LHCN-M2 (cell line): ENCODE measurements around the gene EXOC1. TPM values are rescaled to one million over a fixed set of nuclear protein-coding genes. Genes with fewer than 3 reads are reported as not detected.

Experiments
- DNase-seq: peaks from one replicate; pipeline ENCODE4 v3.0.0-alpha.2; 2012; ENCODE audit warnings: low read depth
- total RNA-seq: library from RNA; depleted of rRNA; stranded (reverse); fragments of >200 nt; gene quantifications from 2 replicates; pipeline ENCODE4 v1.2.3, GENCODE V29; 2014; rRNA removed

Gene EXOC1
- total RNA-seq, 1 experiment from 2014 or later: 51.2 TPM

GRCh38 chr4:55949482-55949802 lies 96.0 kb downstream of the EXOC1 start:
- DNase-seq: no peak

- DNase-seq: no peak
Measured at GRCh38 chr4:55951191-55951922, 97.9 kb downstream of the EXOC1 start.

Other genes with a start within 250 kb of the EXOC1 start
- 0.34 TPM in 1 of 2 replicates, not detected in the other for gene NMU, start 217.3 kb upstream of the EXOC1 start, total RNA-seq
- not detected in 2 replicates for gene EXOC1L, start 33.9 kb upstream of the EXOC1 start, total RNA-seq
- 9.0 and 10.8 TPM in 2 replicates for gene CEP135, start 95.3 kb downstream of the EXOC1 start, total RNA-seq